Mesendoderm (in vitro differentiated cells): Measurements from ENCODE around the gene KDM6A.
"Not testable (repeated sequence)": the region's sequence is repeated elsewhere in the genome, so short reads cannot be mapped to it uniquely, and the experiment has no call there.

ENCODE experiments used
- DNase-seq: peaks from one replicate; pipeline ENCODE4 v3.0.0; 2013
- H2AK5ac ChIP-seq: 2 replicates; pipeline ENCODE4 v1.6.1; 2013; ENCODE audit warnings: low read length, inconsistent platforms
- H2BK120ac ChIP-seq: 2 replicates; pipeline ENCODE4 v1.6.1; 2013; ENCODE audit warnings: low read depth, mild to moderate bottlenecking, low read length, moderate library complexity, mixed read lengths
- H2BK15ac ChIP-seq: replicated peaks from 2 replicates; pipeline ENCODE4 v1.6.1; 2013; ENCODE audit warnings: low read depth, mild to moderate bottlenecking, moderate library complexity
- H2BK5ac ChIP-seq: 2 replicates; pipeline ENCODE4 v1.6.1; 2013; ENCODE audit warnings: low read length, inconsistent platforms
- H3K18ac ChIP-seq: 2 replicates; pipeline ENCODE4 v1.6.1; 2013; ENCODE audit warnings: mild to moderate bottlenecking, low read length, mixed read lengths
- H3K23ac ChIP-seq: one replicate; pipeline ENCODE4 v1.6.1; 2013; ENCODE audit warnings: low read length
- H3K27ac ChIP-seq: 2 replicates; pipeline ENCODE4 v1.5.1; 2013; ENCODE audit warnings: low read depth, mild to moderate bottlenecking, inconsistent platforms, low read length, moderate library complexity
- H3K27me3 ChIP-seq: 2 replicates; pipeline ENCODE4 v1.6.1; 2013; ENCODE audit warnings: low read length, control low read depth, mild to moderate bottlenecking, inconsistent platforms; ENCODE audit not compliant: insufficient read depth, poor library complexity
- H3K36me3 ChIP-seq: 2 replicates; pipeline ENCODE4 v1.6.1; 2013; ENCODE audit warnings: low read length, inconsistent platforms; ENCODE audit not compliant: control insufficient read depth, insufficient read depth
- H3K4ac ChIP-seq: one replicate; pipeline ENCODE4 v1.6.1; 2013; ENCODE audit warnings: low read depth, mild to moderate bottlenecking, low read length, moderate library complexity
- H3K4me1 ChIP-seq: 2 replicates; pipeline ENCODE4 v1.6.1; 2013; ENCODE audit warnings: low read depth, low read length, inconsistent platforms; ENCODE audit not compliant: control insufficient read depth
- H3K4me2 ChIP-seq: 2 replicates; pipeline ENCODE4 v1.6.1; 2013; ENCODE audit warnings: low read length
- H3K4me3 ChIP-seq: 2 replicates; pipeline ENCODE4 v1.5.1; 2013; ENCODE audit warnings: mild to moderate bottlenecking, low read length
- H3K56ac ChIP-seq: one replicate; pipeline ENCODE4 v1.6.1; 2013; ENCODE audit warnings: low read length
- H3K79me1 ChIP-seq: 2 replicates; pipeline ENCODE4 v1.6.1; 2013; ENCODE audit warnings: low read length, inconsistent platforms
- H3K79me2 ChIP-seq: 2 replicates; pipeline ENCODE4 v1.6.1; 2013; ENCODE audit warnings: mild to moderate bottlenecking, low read length; ENCODE audit not compliant: control insufficient read depth, insufficient read depth
- H3K9ac ChIP-seq: 2 replicates; pipeline ENCODE4 v1.6.1; 2013; ENCODE audit warnings: low read length, inconsistent platforms
- H4K5ac ChIP-seq: one replicate; pipeline ENCODE4 v1.6.1; 2013; ENCODE audit warnings: low read length
- H4K8ac ChIP-seq: one replicate; pipeline ENCODE4 v1.6.1; 2013; ENCODE audit warnings: low read depth, mild to moderate bottlenecking, control low read depth, low read length, moderate library complexity
- WGBS: extraction: QIAGEN DNeasy Blood & Tissue Kit; methylation state at CpG from one replicate; pipeline ENCODE4 v1.1.7; 2013; ENCODE audit warnings: low lambda C conversion rate, missing lambda C conversion rate; ENCODE audit not compliant: insufficient coverage; ENCODE audit errors: extremely low coverage; 5-methylcytosine and 5-hydroxymethylcytosine counted together

Gene KDM6A

DNA sequence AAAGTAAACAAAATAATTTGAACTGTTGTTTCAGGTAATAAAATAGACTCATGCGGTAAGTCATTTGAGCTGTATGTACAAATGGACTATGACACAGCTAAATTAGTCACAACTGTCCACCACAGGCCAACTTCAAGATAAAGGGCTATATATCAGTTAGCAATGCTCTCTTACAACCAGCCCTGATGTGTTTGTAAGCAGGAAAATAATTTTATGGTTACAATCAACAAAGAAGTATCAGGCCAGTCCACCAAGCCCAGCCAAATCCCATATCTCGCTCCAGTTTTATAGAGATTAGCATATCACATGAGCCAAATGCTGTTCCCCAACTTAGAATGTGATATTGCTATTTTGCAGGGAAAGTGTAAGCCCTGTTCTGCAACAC is 29.7 kb upstream of the KDM6A start:
- H3K4ac ChIP-seq: no peak overlapping the region
- no peaks in the 10 kb centered on the region for H3K79me1 ChIP-seq
- H3K23ac ChIP-seq: no peak overlapping the region
- H3K4me3 ChIP-seq: no peak overlapping the region
- no peak overlapping the region for H4K5ac ChIP-seq
- WGBS: no CpG with 5 or more reads among the region's 2 CpGs
- no peaks in the 10 kb centered on the region for H3K79me2 ChIP-seq
- H3K36me3 ChIP-seq: no peaks in the 10 kb centered on the region
- no peak for DNase-seq
- no peak overlapping the region for H2BK5ac ChIP-seq
- no peak overlapping the region for H3K56ac ChIP-seq
- H4K8ac ChIP-seq: no peak overlapping the region
- no peaks in the 10 kb centered on the region for H3K27me3 ChIP-seq
- H2BK120ac ChIP-seq: no peak overlapping the region
- no peak overlapping the region for H2AK5ac ChIP-seq
- no peak overlapping the region for H3K18ac ChIP-seq
- H3K4me1 ChIP-seq: no peaks in the 10 kb centered on the region
- H2BK15ac ChIP-seq: no peak overlapping the region
- H3K4me2 ChIP-seq: no peak overlapping the region
- H3K9ac ChIP-seq: no peak overlapping the region
- H3K27ac ChIP-seq: no peak overlapping the region

DNA sequence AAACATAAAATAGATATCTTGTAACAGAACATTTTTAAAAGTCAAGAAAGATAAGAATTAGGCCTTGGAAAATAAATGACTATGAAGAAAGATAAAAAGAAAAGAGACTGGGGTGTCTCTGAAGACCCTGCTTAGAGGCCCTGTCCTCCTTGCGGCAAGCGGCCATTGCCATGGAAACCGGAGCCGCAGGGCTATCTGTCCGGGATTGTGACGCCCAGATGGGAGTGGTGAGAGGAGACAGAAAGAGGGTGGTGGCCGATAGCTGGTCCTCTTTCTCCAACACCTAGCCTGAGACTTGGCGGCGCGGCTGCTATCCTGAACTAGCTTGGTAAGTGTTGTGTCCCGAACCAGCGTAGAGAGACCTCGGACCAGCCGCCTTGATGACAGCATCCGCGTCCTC is 29.2 kb upstream of the KDM6A start, which contains the start of gene DUSP21:
Gene DUSP21, plus strand, starts transcription at position 269 of the 400 bp plus-strand sequence. Its CDS starts 112 bp downstream, at position 381.
- no peak within 1 kb of the TSS for H3K4me2 ChIP-seq
- H3K4me3 ChIP-seq: no peak within 1 kb of the TSS
- no peak within 1 kb of the TSS for H2BK5ac ChIP-seq
- H3K56ac ChIP-seq: no peak within 1 kb of the TSS
- H2BK120ac ChIP-seq: no peak within 1 kb of the TSS
- H4K8ac ChIP-seq: no peak within 1 kb of the TSS
- H3K9ac ChIP-seq: no peak within 1 kb of the TSS
- H2AK5ac ChIP-seq: no peak within 1 kb of the TSS
- H2BK15ac ChIP-seq: no peak within 1 kb of the TSS
- no peak within 1 kb of the TSS for H3K4ac ChIP-seq
- no peak for DNase-seq
- no peaks in the 10 kb centered on the region for H3K79me1 ChIP-seq
- no peaks in the 10 kb centered on the region for H3K4me1 ChIP-seq
- no peak within 1 kb of the TSS for H3K18ac ChIP-seq
- WGBS: no CpG with 5 or more reads among the region's 16 CpGs
- H3K36me3 ChIP-seq: no peaks in the 10 kb centered on the region
- no peak within 1 kb of the TSS for H3K27ac ChIP-seq
- H3K79me2 ChIP-seq: no peaks in the 10 kb centered on the region
- H4K5ac ChIP-seq: no peak within 1 kb of the TSS
- H3K27me3 ChIP-seq: no peaks in the 10 kb centered on the region
- no peak within 1 kb of the TSS for H3K23ac ChIP-seq

DNA sequence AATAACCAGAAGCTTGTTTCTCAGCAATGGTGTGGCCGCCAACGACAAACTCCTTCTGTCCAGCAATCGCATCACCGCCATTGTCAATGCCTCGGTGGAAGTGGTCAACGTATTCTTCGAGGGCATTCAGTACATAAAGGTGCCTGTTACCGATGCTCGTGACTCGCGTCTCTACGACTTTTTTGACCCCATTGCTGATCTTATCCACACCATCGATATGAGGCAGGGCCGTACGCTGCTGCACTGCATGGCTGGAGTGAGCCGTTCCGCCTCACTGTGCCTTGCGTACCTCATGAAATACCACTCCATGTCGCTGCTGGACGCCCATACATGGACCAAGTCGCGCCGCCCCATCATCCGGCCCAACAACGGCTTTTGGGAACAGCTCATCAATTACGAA is 28.8 kb upstream of the KDM6A start:
- DNase-seq: no peak
- Histone ChIP-seq H2BK5ac (no peak overlapping the region), H3K4me1 (no peaks in the 10 kb centered on the region), H3K79me2 (no peaks in the 10 kb centered on the region), H3K27me3 (no peaks in the 10 kb centered on the region), H3K9ac (no peak overlapping the region), H2AK5ac (no peak overlapping the region), H3K36me3 (no peaks in the 10 kb centered on the region), H3K4ac (no peak overlapping the region), H2BK15ac (no peak overlapping the region), H3K18ac (no peak overlapping the region), H3K4me3 (no peak overlapping the region), H3K23ac (no peak overlapping the region), H4K8ac (no peak overlapping the region), H3K27ac (no peak overlapping the region), H3K56ac (no peak overlapping the region), H3K4me2 (no peak overlapping the region), H2BK120ac (no peak overlapping the region), H4K5ac (no peak overlapping the region), H3K79me1 (no peaks in the 10 kb centered on the region)
- WGBS: no CpG with 5 or more reads among the region's 26 CpGs

DNA sequence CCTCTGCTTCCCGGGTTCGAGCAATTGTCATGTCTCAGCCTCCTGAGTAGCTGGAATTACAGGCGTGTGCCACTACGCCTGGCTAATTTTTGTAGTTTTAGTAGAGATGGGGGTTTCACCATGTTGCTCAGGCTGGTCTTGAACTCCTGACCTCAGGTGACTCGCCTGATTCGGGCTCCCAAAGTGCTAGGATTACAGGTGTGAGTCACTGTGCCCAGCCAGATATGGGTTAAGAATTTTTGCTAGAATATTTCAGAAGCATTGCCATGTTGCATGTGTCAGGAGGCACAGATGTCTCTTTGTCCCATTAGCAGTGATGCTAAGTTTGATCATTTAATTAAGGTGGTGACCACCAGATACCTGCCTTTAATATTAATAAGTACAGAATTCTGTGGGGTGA is 22.1 kb upstream of the KDM6A start:
- no CpG with 5 or more reads among the region's 6 CpGs for WGBS
- not testable (repeated sequence) for H2AK5ac ChIP-seq, H3K4me2 ChIP-seq, H3K36me3 ChIP-seq, H2BK15ac ChIP-seq, H3K4me3 ChIP-seq, H3K27me3 ChIP-seq, H2BK120ac ChIP-seq, DNase-seq, H3K4me1 ChIP-seq, H3K79me1 ChIP-seq, H3K23ac ChIP-seq, H3K9ac ChIP-seq, H3K18ac ChIP-seq, H3K79me2 ChIP-seq, H2BK5ac ChIP-seq, H3K4ac ChIP-seq, H4K8ac ChIP-seq, H3K27ac ChIP-seq, H4K5ac ChIP-seq, H3K56ac ChIP-seq

DNA sequence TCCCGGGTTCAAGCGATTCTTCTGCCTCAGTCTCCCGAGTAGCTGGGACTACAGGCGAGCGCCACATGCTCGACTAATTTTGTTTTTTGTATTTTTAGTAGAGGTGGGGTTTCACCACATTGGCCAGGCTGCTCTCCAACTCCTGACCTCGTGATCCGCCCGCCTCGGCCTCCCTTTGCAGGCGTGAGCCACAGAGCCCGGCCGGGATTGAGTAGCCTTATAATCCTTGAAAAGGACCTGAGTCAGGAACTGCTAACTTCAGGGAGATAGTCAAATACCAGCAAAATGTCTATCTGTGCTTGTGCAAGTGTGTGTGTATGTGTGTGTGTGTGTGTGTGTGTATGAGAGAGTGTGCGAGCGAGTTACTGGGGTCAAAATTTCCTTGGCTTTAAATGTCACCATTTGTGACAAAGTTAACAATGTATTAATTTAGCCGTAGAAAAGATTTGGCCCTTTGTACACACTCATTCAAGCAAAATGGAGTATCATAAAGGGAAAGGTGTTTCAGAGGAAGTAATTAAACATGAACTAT is 1.8 kb upstream of the KDM6A start:
- H2BK15ac ChIP-seq: no peak overlapping the region
- no peak overlapping the region for H3K4ac ChIP-seq
- no peak overlapping the region for H3K23ac ChIP-seq
- H2BK5ac ChIP-seq: no peak overlapping the region
- no peak overlapping the region for H4K8ac ChIP-seq
- H3K56ac ChIP-seq: peak overlapping the region; percentile 56
- no peak overlapping the region for H2BK120ac ChIP-seq
- no peak overlapping the region for H3K9ac ChIP-seq
- H2AK5ac ChIP-seq: no peak overlapping the region
- no peak overlapping the region for H3K4me3 ChIP-seq
- WGBS: no CpG with 5 or more reads among the region's 16 CpGs
- no peak overlapping the region for H4K5ac ChIP-seq
- H3K18ac ChIP-seq: no peak overlapping the region
- H3K27ac ChIP-seq: no peak overlapping the region
- peak; percentile 7 for DNase-seq
- H3K4me2 ChIP-seq: no peak overlapping the region
- H3K27me3 ChIP-seq: no peaks in the 10 kb centered on the region
- peaks cover 20% of the 10 kb centered on the region for H3K79me2 ChIP-seq
- no peaks in the 10 kb centered on the region for H3K4me1 ChIP-seq
- H3K36me3 ChIP-seq: no peaks in the 10 kb centered on the region
- no peaks in the 10 kb centered on the region for H3K79me1 ChIP-seq
